Skeletal muscle tissue (tissue), 4 donors: ENCODE results near the gene SKIDA1. TPM values are rescaled to one million over a fixed set of nuclear protein-coding genes. Genes with fewer than 3 reads are reported as not detected.

Source experiments
- H3K27ac ChIP-seq: one replicate; pipeline ENCODE4 v1.7.0; 2013; ENCODE audit warnings: mild to moderate bottlenecking, low read depth, low read length, inconsistent platforms
- H3K27me3 ChIP-seq, 3 donors: one replicate each; pipeline ENCODE4 v1.7.0; 2013; ENCODE audit warnings: low read length in 3 of 3; ENCODE audit not compliant: control insufficient read depth in 3 of 3, insufficient read depth in 3 of 3
- H3K36me3 ChIP-seq, 3 donors: one replicate each; pipeline ENCODE4 v1.7.0; 2013; ENCODE audit warnings: low read length in 3 of 3; ENCODE audit not compliant: control insufficient read depth in 3 of 3, insufficient read depth in 3 of 3
- H3K4me1 ChIP-seq, 3 donors: one replicate each; pipeline ENCODE4 v1.7.0; 2013; ENCODE audit warnings: low read length in 3 of 3, mild to moderate bottlenecking in 3 of 3; ENCODE audit not compliant: control insufficient read depth in 3 of 3, insufficient read depth in 3 of 3
- H3K4me3 ChIP-seq, 3 donors: one replicate each; pipeline ENCODE4 v1.7.0; 2013; ENCODE audit warnings: low read length in 3 of 3
- H3K9ac ChIP-seq, 3 donors: one replicate each; pipeline ENCODE4 v1.7.0; 2013; ENCODE audit warnings: low read length in 3 of 3, mild to moderate bottlenecking in 3 of 3, moderate library complexity in 2 of 3, low read depth in 1 of 3
- H3K9me3 ChIP-seq, 3 donors: one replicate each; pipeline ENCODE4 v1.7.0; 2013; ENCODE audit warnings: low read length in 3 of 3; ENCODE audit not compliant: control insufficient read depth in 3 of 3
- total RNA-seq: library from RNA; depleted of rRNA; stranded (reverse); fragments of >200 nt; gene quantifications from one replicate; pipeline ENCODE4 v1.2.3, GENCODE V29; 2014
- donor health status: Osteomylitis.

The SKIDA1 gene
- total RNA-seq, 1 donor from 2014 or later, result 2.1 TPM

DNA sequence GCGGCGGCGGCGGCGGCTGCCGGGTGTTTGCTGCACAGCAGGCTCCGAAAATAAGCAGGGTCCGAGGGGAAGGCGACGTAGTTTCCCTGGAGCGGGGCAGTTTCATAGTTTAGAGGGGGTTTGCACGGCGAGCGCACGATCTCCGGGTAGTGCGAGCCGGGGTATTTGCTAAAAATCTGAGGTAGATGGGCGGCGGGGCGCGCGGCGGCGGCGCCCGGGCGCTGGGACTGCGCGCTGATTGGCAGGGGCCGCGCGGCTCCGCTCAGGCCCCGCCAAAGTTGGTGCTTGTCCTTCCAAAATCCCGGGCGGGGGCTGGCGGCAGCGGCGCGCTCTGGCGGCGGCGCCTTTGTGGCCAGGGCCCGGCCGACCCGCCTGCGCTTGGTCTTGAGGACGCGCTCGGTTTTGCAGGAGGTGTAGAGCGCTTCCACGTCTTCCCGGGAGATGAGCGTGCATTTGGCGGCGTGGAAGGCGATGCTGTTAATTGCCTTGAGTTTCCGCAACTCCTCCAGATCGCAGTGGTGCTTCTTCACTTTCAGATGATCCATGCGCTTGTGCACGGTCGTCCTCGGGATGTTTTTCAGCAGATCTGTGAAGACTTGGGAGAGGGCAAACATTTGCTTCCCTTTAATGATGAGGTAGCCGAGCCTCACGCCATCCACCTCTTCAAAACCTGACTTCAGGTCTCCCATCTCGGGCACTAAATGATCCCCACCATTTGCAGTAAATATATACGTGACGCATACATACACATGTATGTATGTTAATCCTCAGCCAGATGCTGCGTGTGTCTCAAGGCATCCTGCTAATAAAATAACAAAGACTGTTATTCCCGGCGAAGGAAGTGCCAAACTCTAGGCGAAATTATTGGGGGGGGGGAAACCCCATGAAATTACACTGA is 8.1 kb downstream of the SKIDA1 start:
- H3K27me3 ChIP-seq, result peaks cover 0 to 4% (median 0%) of the 10 kb centered on the region in 3 donors
- H3K9ac ChIP-seq, result peak overlapping the region; percentile 70 to 83 (median 76)
- no peaks in the 10 kb centered on the region for H3K36me3 ChIP-seq
- H3K27ac ChIP-seq, result peak overlapping the region; percentile 76
- peak overlapping the region; percentile 73 to 86 (median 81) for H3K4me3 ChIP-seq
- no peaks in the 10 kb centered on the region for H3K9me3 ChIP-seq
- H3K4me1 ChIP-seq, result peaks cover 14 to 34% (median 30%) of the 10 kb centered on the region in 3 donors

DNA sequence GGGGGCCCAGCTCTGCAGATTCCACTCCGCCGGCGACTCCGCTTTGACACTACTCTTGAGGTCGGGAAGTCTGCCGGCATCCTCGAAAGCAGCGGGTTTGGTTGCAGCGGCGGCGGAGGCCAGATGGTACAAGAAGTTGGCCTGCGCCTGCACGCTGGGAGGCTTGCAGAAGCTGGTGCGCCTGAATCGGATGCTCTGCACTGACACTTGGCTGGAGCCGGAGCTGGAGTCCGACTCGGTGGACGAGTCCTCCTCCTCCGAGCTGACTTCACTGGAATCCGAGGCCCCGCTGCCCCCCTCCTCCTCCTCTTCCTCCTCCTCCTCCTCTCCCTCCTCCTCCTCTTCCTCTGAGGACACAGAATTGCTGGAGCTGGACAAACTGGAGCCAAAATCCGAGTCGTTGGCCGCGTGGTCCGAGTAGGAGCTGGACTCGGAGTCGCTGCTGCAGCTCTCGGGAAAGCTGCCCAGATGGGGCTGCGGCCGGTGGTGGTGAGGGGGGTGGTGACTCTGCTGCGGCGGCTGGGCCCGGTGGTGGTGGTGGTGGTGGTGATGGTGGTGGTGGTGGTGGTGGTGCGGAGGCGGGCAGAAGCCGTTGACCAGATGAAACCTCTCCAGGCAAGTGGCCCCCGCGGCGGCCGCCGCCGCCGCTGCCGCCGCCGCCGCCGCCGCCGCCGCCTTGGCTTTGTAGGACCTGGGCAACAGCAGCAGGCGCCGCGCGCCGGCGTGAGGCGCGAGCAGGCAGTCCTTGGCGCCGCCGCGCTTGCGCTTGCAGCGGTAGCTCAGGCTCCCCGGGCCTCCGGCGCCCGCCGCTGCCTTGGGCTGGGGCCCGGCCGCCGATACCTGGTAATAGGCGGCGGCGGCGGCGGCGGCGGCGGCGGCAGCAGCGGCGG is 9.0 kb downstream of the SKIDA1 start:
- H3K36me3 ChIP-seq, result no peaks in the 10 kb centered on the region
- H3K9me3 ChIP-seq, result no peaks in the 10 kb centered on the region
- peak overlapping the region; percentile 29 to 61 (median 35) for H3K9ac ChIP-seq
- H3K27me3 ChIP-seq, result peaks cover 0 to 4% (median 0%) of the 10 kb centered on the region in 3 donors
- H3K27ac ChIP-seq, result no peak overlapping the region
- peak overlapping the region; percentile 69 to 86 (median 81) for H3K4me3 ChIP-seq
- peaks cover 14 to 34% (median 30%) of the 10 kb centered on the region in 3 donors for H3K4me1 ChIP-seq

DNA sequence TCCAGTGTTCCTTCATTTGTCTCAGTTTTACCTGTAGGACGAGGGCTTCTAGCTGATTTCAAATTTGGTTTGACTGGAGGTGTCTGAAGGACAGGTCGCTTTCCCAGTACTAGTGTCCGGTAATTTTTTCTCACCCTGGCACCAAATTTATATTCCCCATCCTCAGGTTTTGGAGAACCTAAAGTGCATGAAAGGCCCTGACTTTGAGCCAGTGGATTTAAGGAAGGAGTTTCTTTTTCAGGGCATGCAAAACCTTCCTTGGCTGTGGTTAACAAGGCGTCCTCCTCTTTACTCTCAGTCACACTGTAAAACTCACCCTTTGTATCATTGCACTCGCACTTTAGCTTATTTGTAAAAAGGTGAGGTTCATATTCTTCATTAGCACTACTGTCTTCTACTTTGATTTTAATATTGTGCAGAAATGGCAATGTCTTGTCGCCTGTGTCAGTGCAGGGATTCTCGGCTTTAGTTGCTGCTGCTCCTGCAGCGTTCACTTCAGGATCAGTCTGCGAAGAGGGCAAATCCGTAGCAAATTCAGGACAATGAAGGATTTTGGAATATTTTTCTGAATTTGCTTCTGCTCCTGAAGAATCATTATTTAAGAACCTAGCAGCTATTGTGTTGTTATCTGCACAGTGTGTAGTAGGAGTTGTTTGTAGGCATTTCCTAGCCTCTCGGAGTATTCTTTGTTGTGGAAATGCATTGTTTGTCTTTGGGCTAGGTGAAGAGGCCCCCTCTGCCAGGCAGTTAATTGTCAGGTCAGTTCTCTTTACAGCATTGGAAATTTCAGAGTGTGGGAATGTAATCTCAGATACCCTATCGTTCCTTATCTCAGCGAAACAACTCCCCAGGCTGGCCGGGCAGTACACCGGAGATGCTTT is 9.9 kb downstream of the SKIDA1 start:
- peaks cover 17 to 29% (median 28%) of the 10 kb centered on the region in 3 donors for H3K4me1 ChIP-seq
- H3K9ac ChIP-seq, result peak overlapping the region in 1 of 3 donors; percentile 17
- H3K27me3 ChIP-seq, result peaks cover 0 to 4% (median 4%) of the 10 kb centered on the region in 3 donors

DNA sequence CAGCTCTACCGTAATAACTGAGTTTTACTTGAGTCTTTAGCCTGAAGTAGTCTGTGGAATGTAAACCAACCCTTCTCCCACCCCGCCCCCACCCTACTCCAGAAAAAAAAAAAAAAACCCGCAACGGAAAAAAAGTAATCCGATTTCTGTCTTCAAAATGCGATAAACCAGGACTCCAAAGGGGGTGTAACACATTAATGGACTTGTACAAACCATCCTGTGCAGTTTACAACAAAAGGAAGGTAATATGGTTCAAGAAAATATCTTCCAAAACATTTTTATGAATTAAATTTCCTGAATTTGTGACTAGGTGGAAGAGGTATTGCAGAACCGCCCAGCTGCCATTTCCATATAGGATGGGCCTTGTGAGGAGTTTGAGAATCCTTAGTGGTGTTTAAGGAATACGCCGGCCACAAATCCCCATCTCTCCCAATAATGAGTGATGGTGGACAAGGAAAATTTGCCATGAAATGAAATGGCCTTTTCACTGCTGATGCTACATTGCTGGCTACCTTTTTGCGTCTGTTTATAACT is 10.6 kb downstream of the SKIDA1 start:
- no peaks in the 10 kb centered on the region for H3K9me3 ChIP-seq
- H3K27me3 ChIP-seq, result peaks cover 0 to 4% (median 4%) of the 10 kb centered on the region in 3 donors
- peaks cover 17 to 30% (median 29%) of the 10 kb centered on the region in 3 donors for H3K4me1 ChIP-seq
- H3K27ac ChIP-seq, result no peak overlapping the region
- no peak overlapping the region for H3K9ac ChIP-seq
- H3K36me3 ChIP-seq, result no peaks in the 10 kb centered on the region
- no peak overlapping the region for H3K4me3 ChIP-seq

More for the DNA sequence above, 9.9 kb downstream of the SKIDA1 start:
- Histone ChIP-seq H3K27ac (no peak overlapping the region), H3K36me3 (no peaks in the 10 kb centered on the region), H3K4me3 (peak overlapping the region; percentile 69 to 82 (median 81)), H3K9me3 (no peaks in the 10 kb centered on the region)

DNA sequence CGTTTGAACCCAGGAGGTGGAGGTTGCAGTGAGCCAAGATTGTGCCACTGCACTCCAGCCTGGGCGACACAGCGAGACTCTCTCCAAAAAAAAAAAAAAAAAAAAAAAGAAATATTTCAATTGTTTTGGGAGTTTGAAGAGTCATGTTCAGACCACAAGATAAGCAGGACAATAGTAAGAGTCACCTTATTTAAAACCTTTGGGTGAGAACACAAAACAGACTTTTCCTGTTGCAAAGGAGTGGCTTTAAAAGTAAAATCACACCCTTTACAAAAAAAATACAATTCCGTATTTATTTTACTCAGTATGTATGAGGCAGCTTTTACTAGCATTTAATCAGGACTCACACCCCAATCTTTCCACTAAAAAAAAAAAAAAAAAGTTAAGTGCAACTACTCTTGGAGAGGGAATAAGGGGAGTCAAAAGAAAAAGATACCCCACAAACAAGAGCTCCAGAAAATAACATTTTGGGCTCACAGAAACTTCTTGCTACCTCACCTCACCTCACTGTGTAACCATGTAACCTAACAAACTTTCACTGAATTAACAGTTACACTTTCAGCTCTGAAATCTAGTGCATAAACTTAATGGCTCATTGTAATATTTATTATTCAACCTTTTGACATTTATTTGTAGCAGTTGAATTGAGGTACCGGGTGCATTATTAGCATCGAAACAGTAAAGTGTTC is 11.2 kb downstream of the SKIDA1 start:
- peaks cover 17 to 27% (median 26%) of the 10 kb centered on the region in 3 donors for H3K4me1 ChIP-seq
- H3K9ac ChIP-seq, result no peak overlapping the region
- no peak overlapping the region for H3K4me3 ChIP-seq
- peaks cover 0 to 8% (median 5%) of the 10 kb centered on the region in 3 donors for H3K27me3 ChIP-seq
- H3K9me3 ChIP-seq, result no peaks in the 10 kb centered on the region
- no peak overlapping the region for H3K27ac ChIP-seq
- H3K36me3 ChIP-seq, result no peaks in the 10 kb centered on the region

DNA sequence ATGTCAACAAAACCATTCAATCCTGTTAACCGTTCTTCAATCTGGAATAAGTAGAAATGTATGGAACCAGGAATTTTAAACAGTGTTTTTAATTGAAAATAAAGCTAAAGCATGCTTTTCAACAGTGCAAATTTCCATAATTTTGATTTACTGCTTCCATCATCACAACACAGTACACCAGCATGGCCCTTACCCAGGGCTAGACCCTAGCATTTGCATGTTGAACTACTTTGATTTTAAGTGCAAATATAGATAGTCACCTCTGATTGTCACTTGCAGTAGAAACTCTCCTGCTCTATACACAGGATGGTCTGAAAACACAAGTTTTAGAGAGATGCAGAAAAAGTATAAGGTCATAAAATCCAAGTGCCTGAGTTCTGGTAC is 12.1 kb downstream of the SKIDA1 start:
- H3K9ac ChIP-seq, result no peak overlapping the region
- H3K4me1 ChIP-seq, result peaks cover 13 to 21% (median 19%) of the 10 kb centered on the region in 3 donors
- no peak overlapping the region for H3K4me3 ChIP-seq
- H3K27ac ChIP-seq, result no peak overlapping the region
- peaks cover 0 to 12% (median 7%) of the 10 kb centered on the region in 3 donors for H3K27me3 ChIP-seq
- no peaks in the 10 kb centered on the region for H3K36me3 ChIP-seq
- no peaks in the 10 kb centered on the region for H3K9me3 ChIP-seq

DNA sequence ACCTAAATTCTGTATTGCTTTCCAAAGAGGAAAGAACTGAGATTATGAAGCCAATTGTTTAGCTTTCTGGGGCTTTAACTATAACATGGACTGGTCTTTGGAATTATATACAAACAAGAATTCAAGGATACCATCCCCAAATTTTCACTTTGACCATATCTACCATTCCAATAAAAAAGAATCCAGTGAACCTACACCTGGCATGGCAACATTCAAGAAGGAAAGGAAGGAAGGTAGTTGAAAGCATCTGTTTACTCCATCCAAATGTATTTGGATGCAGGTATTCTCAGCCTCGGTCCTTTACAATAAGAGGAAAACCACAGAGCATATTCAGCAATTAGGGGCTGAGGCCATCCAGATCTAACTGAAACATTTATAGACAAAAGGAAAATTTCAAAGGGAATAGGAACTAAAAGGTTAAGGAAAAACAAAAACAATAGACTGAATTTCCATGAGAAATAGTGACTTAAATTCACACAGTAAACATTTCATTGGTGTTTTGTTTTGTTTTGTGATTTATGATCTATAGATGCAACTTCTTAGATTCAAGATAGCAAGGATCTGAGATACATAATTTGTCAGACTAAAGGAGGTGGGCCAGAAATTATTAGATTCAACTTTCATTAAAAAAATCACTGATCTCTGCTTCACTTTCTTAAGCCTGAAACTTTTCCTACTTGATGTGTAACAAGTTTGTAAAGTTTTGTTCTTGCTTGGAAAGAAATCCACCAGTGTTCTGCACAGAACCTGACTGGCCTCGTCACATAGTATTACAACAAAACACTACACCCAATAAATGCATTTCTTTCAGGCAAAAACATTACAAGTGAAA is 12.7 kb downstream of the SKIDA1 start:
- Histone ChIP-seq H3K36me3 (no peaks in the 10 kb centered on the region), H3K4me1 (peaks cover 13 to 19% (median 15%) of the 10 kb centered on the region in 3 donors), H3K9me3 (no peaks in the 10 kb centered on the region), H3K27ac (no peak overlapping the region), H3K27me3 (peaks cover 0 to 14% (median 7%) of the 10 kb centered on the region in 3 donors), H3K9ac (no peak overlapping the region), H3K4me3 (no peak overlapping the region)

DNA sequence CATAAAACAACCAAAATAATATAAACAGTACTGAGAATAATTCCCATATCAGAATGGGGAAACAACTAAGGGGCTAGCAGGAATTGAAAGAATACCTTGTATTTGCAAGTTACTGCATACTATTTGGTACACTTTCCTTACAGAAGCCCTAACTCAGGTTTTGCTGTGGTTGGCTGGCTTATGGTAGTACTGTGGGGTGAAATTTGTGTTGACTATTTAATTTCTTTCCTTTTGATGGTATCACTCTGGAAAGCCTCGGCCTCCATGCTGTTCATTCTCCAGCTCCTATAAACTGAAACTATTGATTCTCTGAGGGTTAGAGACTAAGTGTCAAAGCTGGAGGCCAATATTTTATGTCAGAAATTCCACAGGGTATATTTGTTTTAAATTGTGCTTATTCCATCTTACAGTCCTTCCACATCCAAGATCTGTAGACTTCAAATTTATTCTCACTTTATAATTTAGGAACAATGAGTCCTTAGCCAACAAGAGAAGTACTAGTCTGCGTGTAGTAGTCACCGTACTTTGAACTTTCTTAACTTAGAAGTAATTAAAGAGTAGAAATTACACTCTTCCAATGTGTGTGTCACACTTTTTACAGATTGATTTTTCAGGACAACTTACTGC is 13.4 kb downstream of the SKIDA1 start:
- H3K4me1 ChIP-seq, result peaks cover 12 to 15% (median 13%) of the 10 kb centered on the region in 3 donors
- H3K36me3 ChIP-seq, result no peaks in the 10 kb centered on the region
- H3K9ac ChIP-seq, result no peak overlapping the region
- H3K4me3 ChIP-seq, result no peak overlapping the region
- H3K27me3 ChIP-seq, result peaks cover 0 to 19% (median 7%) of the 10 kb centered on the region in 3 donors
- no peak overlapping the region for H3K27ac ChIP-seq
- no peaks in the 10 kb centered on the region for H3K9me3 ChIP-seq
